Measurements from ENCODE around the gene NXN. TPM values are rescaled to one million over a fixed set of nuclear protein-coding genes. Genes with fewer than 3 reads are reported as not detected.
"Not testable (repeated sequence)": the region's sequence is repeated elsewhere in the genome, so short reads cannot be mapped to it uniquely, and the experiment has no call there.

The NXN gene
- total RNA-seq, 2 experiments from 2014 or later: 0.14 to 0.70 TPM

DNA sequence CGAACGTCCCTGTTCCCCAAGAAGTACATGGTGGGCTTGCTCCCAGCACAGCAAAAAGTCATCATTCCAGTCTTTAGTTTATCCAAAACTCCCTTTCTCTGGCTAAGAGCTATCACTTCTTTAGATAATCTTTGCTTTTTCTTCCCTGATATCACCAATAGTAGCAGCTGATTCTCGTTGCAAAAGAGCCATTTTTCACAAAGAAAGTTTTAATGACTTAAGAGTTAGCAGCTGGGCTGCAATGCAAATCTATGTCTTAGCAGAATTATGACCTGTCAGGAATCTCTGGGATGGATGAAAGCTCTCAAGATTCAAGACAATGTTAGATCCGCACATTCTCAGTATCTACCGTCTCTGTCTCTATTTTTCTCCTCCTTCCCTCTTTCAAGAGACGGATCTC lies 53.8 kb downstream of the NXN start:
- DNase-seq: no peak
- H3K9me3 Mint-ChIP-seq (ENCODE audit: low read depth): no peaks in the 10 kb centered on the region
- H3K36me3 Mint-ChIP-seq: no peaks in the 10 kb centered on the region
- H3K4me1 Mint-ChIP-seq: no peaks in the 10 kb centered on the region
- ATAC-seq: no peak
- H3K27ac Mint-ChIP-seq: no peak overlapping the region
- H3K27me3 Mint-ChIP-seq: peaks cover 13% of the 10 kb centered on the region
- CTCF ChIA-PET: no interaction called here
- H3K4me3 Mint-ChIP-seq: no peak overlapping the region

DNA sequence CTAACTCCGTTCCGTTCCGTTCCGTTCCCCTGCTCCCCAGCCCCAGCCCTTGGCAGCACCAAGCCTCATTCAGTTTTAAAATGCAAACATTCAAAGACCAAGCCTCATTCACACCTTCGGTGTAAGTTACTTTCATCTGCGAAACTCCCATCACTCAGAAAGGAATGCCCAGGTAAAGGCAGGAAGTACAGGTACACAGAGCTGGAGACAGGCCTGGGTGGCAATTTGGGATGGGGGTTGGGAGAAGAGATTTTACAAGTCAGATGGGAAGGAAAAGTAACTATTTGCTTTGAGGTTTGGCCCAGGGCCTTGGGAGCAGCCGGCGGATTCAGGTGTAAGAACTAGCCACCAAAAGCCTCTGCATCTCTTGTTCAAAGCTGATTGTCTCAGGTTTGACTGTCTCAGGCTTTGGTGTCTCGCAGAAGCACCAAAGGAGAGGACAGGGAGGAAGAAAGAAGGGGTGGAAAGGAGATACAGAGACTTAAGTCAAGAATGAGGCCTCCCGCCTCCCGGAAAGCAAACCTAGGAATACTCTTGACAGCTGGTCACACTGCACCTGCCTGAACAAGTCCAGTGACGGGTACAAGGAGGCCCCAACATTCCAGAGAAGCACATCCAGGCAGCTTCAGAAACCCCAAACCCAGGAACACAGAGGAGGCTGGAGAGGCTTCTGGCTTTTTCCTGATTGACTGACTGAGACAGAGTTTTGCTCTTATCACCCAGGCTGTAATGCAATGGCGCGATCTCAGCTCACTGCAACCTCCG lies 54.7 kb downstream of the NXN start:
- Mint-ChIP-seq H3K27me3 (peaks cover 15% of the 10 kb centered on the region), H3K4me1 (no peaks in the 10 kb centered on the region), H3K27ac (no peak overlapping the region), H3K36me3 (no peaks in the 10 kb centered on the region), H3K4me3 (no peak overlapping the region), H3K9me3 (ENCODE audit: low read depth) (no peaks in the 10 kb centered on the region)
- DNase-seq (no peak), ATAC-seq (no peak)
- CTCF ChIA-PET: no interaction called here

DNA sequence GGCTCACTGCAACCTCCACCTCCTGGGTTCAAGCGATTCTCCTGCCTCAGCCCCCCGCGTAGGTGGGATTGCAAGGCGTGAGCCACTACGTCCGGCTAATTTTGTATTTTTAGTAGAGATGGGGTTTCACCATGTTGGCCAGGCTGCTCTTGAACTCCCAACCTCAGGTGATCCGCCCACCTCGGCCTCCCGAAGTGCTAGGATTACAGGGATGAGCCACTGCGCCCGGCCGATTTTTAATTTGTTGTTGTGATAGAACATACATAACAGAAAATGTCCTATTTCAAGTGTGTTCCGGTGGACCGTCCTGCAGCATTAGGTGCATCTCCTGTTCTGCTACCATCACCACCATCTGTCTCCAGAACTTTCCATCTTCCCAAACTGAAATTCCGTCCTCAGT lies 55.3 kb downstream of the NXN start:
- DNase-seq; H3K9me3 Mint-ChIP-seq (ENCODE audit: low read depth); ATAC-seq; H3K27ac Mint-ChIP-seq; CTCF ChIA-PET; H3K4me1 Mint-ChIP-seq; H3K36me3 Mint-ChIP-seq; H3K4me3 Mint-ChIP-seq: not testable (repeated sequence)
- peaks cover 12% of the 10 kb centered on the region for H3K27me3 Mint-ChIP-seq

- Mint-ChIP-seq H3K36me3 (no peaks in the 10 kb centered on the region), H3K9me3 (ENCODE audit: low read depth) (no peaks in the 10 kb centered on the region), H3K27me3 (peaks cover 12% of the 10 kb centered on the region), H3K27ac (no peak overlapping the region), H3K4me3 (no peak overlapping the region), H3K4me1 (no peaks in the 10 kb centered on the region)
- CTCF ChIA-PET: no interaction called here
- no peak for ATAC-seq
- DNase-seq: no peak
Measured at GRCh38 chr17:923633-924032, 55.9 kb downstream of the NXN start.

GRCh38 chr17:921161-921560 lies 58.4 kb downstream of the NXN start:
- Mint-ChIP-seq H3K27ac (no peak overlapping the region), H3K9me3 (ENCODE audit: low read depth) (no peaks in the 10 kb centered on the region), H3K27me3 (peaks cover 9% of the 10 kb centered on the region), H3K4me3 (no peak overlapping the region), H3K4me1 (no peaks in the 10 kb centered on the region), H3K36me3 (no peaks in the 10 kb centered on the region)
- CTCF ChIA-PET: no interaction called here
- DNase-seq (no peak), ATAC-seq (no peak)

DNA sequence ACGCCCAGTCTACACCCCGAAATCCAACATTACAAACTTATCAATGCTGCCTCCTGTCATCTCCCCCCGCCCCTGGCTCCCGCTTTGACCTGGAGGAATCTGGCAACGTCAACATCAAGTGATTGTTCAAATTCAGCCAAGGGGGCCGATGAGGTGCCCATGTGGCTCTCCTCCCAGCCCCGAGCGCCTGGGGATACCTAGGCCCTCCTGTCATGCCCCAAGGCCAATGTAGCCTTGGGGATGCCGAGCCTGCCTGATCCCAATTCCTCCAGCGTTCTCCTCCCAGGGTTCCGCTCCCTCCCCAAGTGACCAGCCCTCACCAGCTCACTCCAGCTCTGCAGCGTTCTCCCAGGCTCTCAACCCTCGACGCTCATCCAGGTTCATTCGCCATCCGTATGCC lies 59.4 kb downstream of the NXN start:
- no peaks in the 10 kb centered on the region for H3K36me3 Mint-ChIP-seq
- H3K4me3 Mint-ChIP-seq: no peak overlapping the region
- H3K27ac Mint-ChIP-seq: no peak overlapping the region
- no peaks in the 10 kb centered on the region for H3K9me3 Mint-ChIP-seq (ENCODE audit: low read depth)
- no peaks in the 10 kb centered on the region for H3K4me1 Mint-ChIP-seq
- ATAC-seq (no peak), DNase-seq (no peak)
- H3K27me3 Mint-ChIP-seq: peaks cover 14% of the 10 kb centered on the region
- CTCF ChIA-PET: no interaction called here

DNA sequence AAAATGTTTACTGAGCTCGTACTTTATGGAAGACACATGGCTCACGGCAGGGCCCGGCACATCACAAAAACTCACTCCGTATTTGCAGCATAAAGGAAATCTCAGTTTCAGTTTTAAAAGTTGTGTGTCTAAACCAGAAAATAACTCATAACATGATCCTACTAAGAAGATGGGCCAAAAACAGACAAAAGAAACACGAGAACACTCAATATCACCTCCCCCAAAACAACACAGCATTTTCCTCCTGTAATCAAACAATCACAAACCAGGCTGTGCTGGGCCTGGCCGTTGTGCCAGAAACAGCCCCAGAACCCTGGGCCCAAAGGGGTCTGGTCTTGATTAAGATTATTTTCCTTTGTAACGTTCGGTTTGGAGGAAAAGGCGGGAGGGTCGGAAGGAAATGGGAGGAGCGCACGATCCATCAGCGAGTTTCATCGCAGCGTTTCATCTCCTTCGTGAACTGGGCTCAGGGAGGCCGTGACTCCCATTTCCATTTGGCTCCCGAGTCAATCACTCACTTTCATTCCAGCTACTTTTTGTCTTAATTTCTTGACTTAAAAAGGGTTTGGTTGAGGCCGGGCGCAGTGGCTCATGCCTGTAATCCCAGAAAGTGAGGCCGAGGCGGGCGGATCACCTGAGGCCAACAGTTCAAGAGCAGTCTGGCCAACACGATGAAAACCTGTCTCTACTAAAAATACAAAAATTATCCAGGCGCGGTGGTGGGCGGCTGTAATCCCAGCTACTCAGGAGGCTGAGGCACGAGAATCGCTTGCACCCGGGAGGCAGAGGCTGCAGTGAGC lies 61.4 kb downstream of the NXN start:
- no peak for DNase-seq
- Mint-ChIP-seq H3K27ac (no peak overlapping the region), H3K4me3 (no peak overlapping the region), H3K36me3 (no peaks in the 10 kb centered on the region), H3K4me1 (no peaks in the 10 kb centered on the region), H3K27me3 (peaks cover 17% of the 10 kb centered on the region), H3K9me3 (ENCODE audit: low read depth) (no peaks in the 10 kb centered on the region)
- ATAC-seq: no peak
- CTCF ChIA-PET: no interaction called here

DNA sequence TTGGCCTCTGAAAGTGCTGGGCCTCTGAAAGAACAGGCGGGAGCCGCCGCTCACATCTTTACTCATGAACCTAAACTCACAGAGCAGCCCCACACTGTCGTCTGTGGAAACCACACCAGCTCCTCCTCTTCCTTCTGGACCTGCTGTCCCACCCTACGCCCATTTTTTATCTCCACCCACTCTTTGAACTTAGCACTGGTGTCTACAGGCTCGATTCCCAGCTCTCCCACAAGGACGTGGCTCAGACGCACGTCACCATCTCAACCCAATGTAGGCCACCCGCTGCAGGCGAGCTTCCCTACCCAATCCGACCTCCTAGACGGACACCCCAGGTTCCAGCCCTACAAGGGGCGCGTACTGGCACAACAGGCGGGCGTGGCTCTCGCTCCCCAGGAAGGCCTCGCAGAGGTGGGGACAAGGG lies 62.2 kb downstream of the NXN start:
- H3K9me3 Mint-ChIP-seq (ENCODE audit: low read depth): no peaks in the 10 kb centered on the region
- H3K36me3 Mint-ChIP-seq: no peaks in the 10 kb centered on the region
- H3K27ac Mint-ChIP-seq: no peak overlapping the region
- CTCF ChIA-PET: no interaction called here
- ATAC-seq (no peak), DNase-seq (no peak)
- H3K4me1 Mint-ChIP-seq: no peaks in the 10 kb centered on the region
- peaks cover 23% of the 10 kb centered on the region for H3K27me3 Mint-ChIP-seq
- no peak overlapping the region for H3K4me3 Mint-ChIP-seq

- no peaks in the 10 kb centered on the region for H3K4me1 Mint-ChIP-seq
- DNase-seq: no peak
- CTCF ChIA-PET: no interaction called here
- ATAC-seq: no peak
- H3K4me3 Mint-ChIP-seq: no peak overlapping the region
- no peaks in the 10 kb centered on the region for H3K36me3 Mint-ChIP-seq
- peaks cover 29% of the 10 kb centered on the region for H3K27me3 Mint-ChIP-seq
- H3K9me3 Mint-ChIP-seq (ENCODE audit: low read depth): no peaks in the 10 kb centered on the region
- no peak overlapping the region for H3K27ac Mint-ChIP-seq
Measured at GRCh38 chr17:916315-916714, 63.3 kb downstream of the NXN start.

DNA sequence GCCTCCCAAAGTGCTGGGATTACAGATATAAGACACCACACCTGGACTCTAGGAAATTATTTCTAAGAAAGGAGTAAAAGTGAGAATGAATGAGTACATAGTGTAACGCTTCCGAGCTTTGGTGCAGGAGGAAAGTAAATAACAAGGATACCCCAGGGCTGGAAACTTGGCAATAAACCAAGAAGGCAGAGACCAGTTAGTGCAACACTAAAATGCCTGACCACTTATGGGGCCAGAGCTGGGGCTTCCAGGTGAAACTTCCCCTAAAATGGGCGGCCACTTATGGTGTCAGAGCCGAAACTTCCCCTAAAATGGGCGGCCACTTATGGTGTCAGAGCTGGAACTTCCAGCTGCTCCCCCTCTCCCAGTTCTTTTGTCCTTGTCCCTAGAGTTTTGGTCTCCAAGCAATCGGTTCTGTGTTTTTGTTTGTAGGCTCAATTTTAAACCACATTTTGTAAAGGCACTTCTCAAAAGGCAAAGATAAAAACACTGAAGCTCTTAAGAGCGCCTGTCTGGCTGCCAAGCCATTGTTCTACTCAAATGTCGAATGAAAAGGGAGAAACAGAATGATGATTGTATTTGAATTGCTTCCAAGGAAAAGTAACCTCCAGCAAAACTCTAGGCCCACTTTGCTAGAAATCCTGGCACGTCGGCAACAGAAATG lies 63.9 kb downstream of the NXN start:
- Mint-ChIP-seq H3K4me1 (no peaks in the 10 kb centered on the region), H3K4me3 (no peak overlapping the region), H3K36me3 (no peaks in the 10 kb centered on the region), H3K27ac (no peak overlapping the region), H3K9me3 (ENCODE audit: low read depth) (no peaks in the 10 kb centered on the region), H3K27me3 (peaks cover 32% of the 10 kb centered on the region)
- CTCF ChIA-PET: no interaction called here
- no peak for DNase-seq
- ATAC-seq: no peak

- Mint-ChIP-seq H3K27me3 (peaks cover 37% of the 10 kb centered on the region), H3K27ac (no peak overlapping the region), H3K4me3 (no peak overlapping the region), H3K4me1 (no peaks in the 10 kb centered on the region), H3K9me3 (ENCODE audit: low read depth) (no peaks in the 10 kb centered on the region), H3K36me3 (no peaks in the 10 kb centered on the region)
- CTCF ChIA-PET: no interaction called here
- ATAC-seq (no peak), DNase-seq (no peak)
Measured at GRCh38 chr17:914561-914960, 65.0 kb downstream of the NXN start.

- Mint-ChIP-seq H3K27ac (no peak overlapping the region), H3K27me3 (peaks cover 41% of the 10 kb centered on the region), H3K4me1 (no peaks in the 10 kb centered on the region), H3K4me3 (no peak overlapping the region), H3K36me3 (no peaks in the 10 kb centered on the region), H3K9me3 (ENCODE audit: low read depth) (no peaks in the 10 kb centered on the region)
- ATAC-seq (no peak), DNase-seq (no peak)
- CTCF ChIA-PET: no interaction called here
Measured at GRCh38 chr17:913207-913606, 66.4 kb downstream of the NXN start.

GRCh38 chr17:909642-910323 lies 69.8 kb downstream of the NXN start:
- Mint-ChIP-seq H3K27ac (no peak overlapping the region), H3K4me3 (no peak overlapping the region), H3K9me3 (ENCODE audit: low read depth) (no peaks in the 10 kb centered on the region), H3K36me3 (no peaks in the 10 kb centered on the region), H3K4me1 (peaks cover 2% of the 10 kb centered on the region), H3K27me3 (peaks cover 46% of the 10 kb centered on the region)
- DNase-seq: no peak
- CTCF ChIA-PET: interaction anchor here (1.6 kb wide), 1 partner anchor 30 kb away, joined by 3 read pairs; no protein-coding TSS in a partner anchor
- ATAC-seq: no peak
